Memory B cell (primary cell): ENCODE results near the gene CTRB2.
"Not testable (repeated sequence)": the region's sequence is repeated elsewhere in the genome, so short reads cannot be mapped to it uniquely, and the experiment has no call there.

Experiments used
- ATAC-seq: fragments of 150-1000 bp; cut with Tn5 transposase; 2 replicates; pipeline ENCODE4 v1.10.0; 2021; ENCODE audit warnings: low read depth, mild to moderate bottlenecking, moderate library complexity
- DNase-seq, 2 donors: peaks; one replicate each; pipeline ENCODE4 v3.0.0; 2022; ENCODE audit warnings: low spot score in 2 of 2
- H3K27ac Mint-ChIP-seq: one replicate; pipeline ENCODE4 v1.8.0; 2022; ENCODE audit warnings: mild to moderate bottlenecking, moderate library complexity, mixed read lengths
- H3K27me3 Mint-ChIP-seq: one replicate; pipeline ENCODE4 v1.8.0; 2022; ENCODE audit warnings: mixed read lengths
- H3K36me3 Mint-ChIP-seq: one replicate; pipeline ENCODE4 v1.8.0; 2022; ENCODE audit warnings: mild to moderate bottlenecking, mixed read lengths
- H3K4me1 Mint-ChIP-seq: one replicate; pipeline ENCODE4 v1.8.0; 2022; ENCODE audit warnings: mixed read lengths
- H3K4me3 Mint-ChIP-seq: one replicate; pipeline ENCODE4 v1.8.0; 2022; ENCODE audit warnings: mild to moderate bottlenecking, moderate library complexity, mixed read lengths
- H3K9me3 Mint-ChIP-seq: one replicate; pipeline ENCODE4 v1.8.0; 2022; ENCODE audit warnings: mixed read lengths

The CTRB2 gene

GRCh38 chr16:75209944-75210343, 3.0 kb upstream of the CTRB2 start:
- peaks cover 4% of the 10 kb centered on the region for H3K27me3 Mint-ChIP-seq
- H3K27ac Mint-ChIP-seq, result no peak overlapping the region
- no peaks in the 10 kb centered on the region for H3K9me3 Mint-ChIP-seq
- no peak overlapping the region for H3K4me3 Mint-ChIP-seq
- no peaks in the 10 kb centered on the region for H3K4me1 Mint-ChIP-seq
- DNase-seq (no peak), ATAC-seq (no peak)
- H3K36me3 Mint-ChIP-seq, result no peaks in the 10 kb centered on the region

GRCh38 chr16:75209514-75209913, 2.6 kb upstream of the CTRB2 start:
- not testable (repeated sequence) for DNase-seq, H3K27me3 Mint-ChIP-seq, H3K9me3 Mint-ChIP-seq, H3K4me1 Mint-ChIP-seq, H3K27ac Mint-ChIP-seq, ATAC-seq, H3K36me3 Mint-ChIP-seq, H3K4me3 Mint-ChIP-seq

GRCh38 chr16:75208861-75209505, 2.0 kb upstream of the CTRB2 start:
- H3K4me1 Mint-ChIP-seq, result no peaks in the 10 kb centered on the region
- no peaks in the 10 kb centered on the region for H3K9me3 Mint-ChIP-seq
- no peak overlapping the region for H3K4me3 Mint-ChIP-seq
- no peak for DNase-seq
- ATAC-seq, result no peak
- H3K36me3 Mint-ChIP-seq, result no peaks in the 10 kb centered on the region
- peaks cover 6% of the 10 kb centered on the region for H3K27me3 Mint-ChIP-seq
- H3K27ac Mint-ChIP-seq, result no peak overlapping the region

- Mint-ChIP-seq H3K4me1 (no peaks in the 10 kb centered on the region), H3K27me3 (peaks cover 10% of the 10 kb centered on the region), H3K36me3 (no peaks in the 10 kb centered on the region), H3K9me3 (no peaks in the 10 kb centered on the region), H3K4me3 (no peak overlapping the region), H3K27ac (no peak overlapping the region)
- ATAC-seq (no peak), DNase-seq (no peak)
These were observed 1.4 kb upstream of the CTRB2 start for GRCh38 chr16:75208242-75208825.

GRCh38 chr16:75207831-75208230, 870 bp upstream of the CTRB2 start:
- peaks cover 7% of the 10 kb centered on the region for H3K27me3 Mint-ChIP-seq

GRCh38 chr16:75205961-75206748, 806 bp downstream of the CTRB2 start:
- H3K27me3 Mint-ChIP-seq, ATAC-seq, H3K9me3 Mint-ChIP-seq, H3K4me1 Mint-ChIP-seq, H3K27ac Mint-ChIP-seq, H3K36me3 Mint-ChIP-seq, DNase-seq, H3K4me3 Mint-ChIP-seq: not testable (repeated sequence)

More at GRCh38 chr16:75207831-75208230, 870 bp upstream of the CTRB2 start:
- DNase-seq (no peak), ATAC-seq (no peak)
- Mint-ChIP-seq H3K4me3 (no peak overlapping the region), H3K36me3 (no peaks in the 10 kb centered on the region), H3K9me3 (no peaks in the 10 kb centered on the region), H3K4me1 (no peaks in the 10 kb centered on the region), H3K27ac (no peak overlapping the region)

- not testable (repeated sequence) for H3K27ac Mint-ChIP-seq, DNase-seq, H3K4me1 Mint-ChIP-seq, ATAC-seq, H3K9me3 Mint-ChIP-seq, H3K36me3 Mint-ChIP-seq, H3K4me3 Mint-ChIP-seq
- H3K27me3 Mint-ChIP-seq, result peaks cover 11% of the 10 kb centered on the region
These were observed 1.5 kb downstream of the CTRB2 start for GRCh38 chr16:75205438-75205837.

- DNase-seq, H3K4me3 Mint-ChIP-seq: not testable (repeated sequence)
- H3K27me3 Mint-ChIP-seq, result peaks cover 12% of the 10 kb centered on the region
These were observed 2.1 kb downstream of the CTRB2 start for GRCh38 chr16:75204905-75205304.

GRCh38 chr16:75204410-75204758, 2.6 kb downstream of the CTRB2 start:
- no peaks in the 10 kb centered on the region for H3K36me3 Mint-ChIP-seq
- peaks cover 10% of the 10 kb centered on the region for H3K4me1 Mint-ChIP-seq
- no peak overlapping the region for H3K4me3 Mint-ChIP-seq
- no peaks in the 10 kb centered on the region for H3K9me3 Mint-ChIP-seq
- ATAC-seq (no peak), DNase-seq (no peak)
- no peak overlapping the region for H3K27ac Mint-ChIP-seq
- H3K27me3 Mint-ChIP-seq, result peaks cover 12% of the 10 kb centered on the region

More at GRCh38 chr16:75204905-75205304, 2.1 kb downstream of the CTRB2 start:
- not testable (repeated sequence) for H3K9me3 Mint-ChIP-seq, H3K36me3 Mint-ChIP-seq, H3K27ac Mint-ChIP-seq, ATAC-seq
- H3K4me1 Mint-ChIP-seq, result peaks cover 10% of the 10 kb centered on the region

GRCh38 chr16:75203667-75204409, 3.1 kb downstream of the CTRB2 start:
- H3K36me3 Mint-ChIP-seq, result no peaks in the 10 kb centered on the region
- no peak overlapping the region for H3K27ac Mint-ChIP-seq
- H3K4me3 Mint-ChIP-seq, result no peak overlapping the region
- no peaks in the 10 kb centered on the region for H3K9me3 Mint-ChIP-seq
- DNase-seq (no peak), ATAC-seq (no peak)
- peaks cover 10% of the 10 kb centered on the region for H3K4me1 Mint-ChIP-seq
- peaks cover 12% of the 10 kb centered on the region for H3K27me3 Mint-ChIP-seq

- Mint-ChIP-seq H3K36me3 (no peaks in the 10 kb centered on the region), H3K9me3 (no peaks in the 10 kb centered on the region), H3K4me1 (peaks cover 10% of the 10 kb centered on the region), H3K4me3 (no peak overlapping the region), H3K27ac (no peak overlapping the region), H3K27me3 (peaks cover 11% of the 10 kb centered on the region)
- DNase-seq (no peak), ATAC-seq (no peak)
These were observed 3.9 kb downstream of the CTRB2 start for GRCh38 chr16:75203096-75203495.

- DNase-seq (no peak), ATAC-seq (no peak)
- no peaks in the 10 kb centered on the region for H3K9me3 Mint-ChIP-seq
- no peak overlapping the region for H3K4me3 Mint-ChIP-seq
- peaks cover 18% of the 10 kb centered on the region for H3K27me3 Mint-ChIP-seq
- H3K27ac Mint-ChIP-seq, result no peak overlapping the region
- peaks cover 10% of the 10 kb centered on the region for H3K4me1 Mint-ChIP-seq
- H3K36me3 Mint-ChIP-seq, result no peaks in the 10 kb centered on the region
These were observed 4.8 kb downstream of the CTRB2 start for GRCh38 chr16:75202069-75202590.

- H3K4me1 Mint-ChIP-seq, result peaks cover 10% of the 10 kb centered on the region
- no peaks in the 10 kb centered on the region for H3K9me3 Mint-ChIP-seq
- H3K4me3 Mint-ChIP-seq, result no peak overlapping the region
- H3K27ac Mint-ChIP-seq, result no peak overlapping the region
- peaks cover 21% of the 10 kb centered on the region for H3K27me3 Mint-ChIP-seq
- DNase-seq, result no peak
- no peaks in the 10 kb centered on the region for H3K36me3 Mint-ChIP-seq
- no peak for ATAC-seq
These were observed 8.8 kb downstream of the CTRB2 start for GRCh38 chr16:75198135-75198600.
